Amniotic stem cell (primary cell): ENCODE measurements around the gene PLCB2.

ENCODE experiments used
- DNase-seq: peaks from one replicate; lab custom pipeline; 2025; lab: John Stamatoyannopoulos, UW

Gene PLCB2

GRCh38 chr15:40303576-40303975 lies 4.2 kb downstream of the PLCB2 start:
- no peak for DNase-seq

- DNase-seq: no peak
These were observed 4.8 kb downstream of the PLCB2 start for GRCh38 chr15:40302981-40303380.

- DNase-seq: no peak
These were observed 5.3 kb downstream of the PLCB2 start for GRCh38 chr15:40302288-40302886.

GRCh38 chr15:40301467-40302179 lies 6.1 kb downstream of the PLCB2 start:
- no peak for DNase-seq

- DNase-seq: no peak
These were observed 7.0 kb downstream of the PLCB2 start for GRCh38 chr15:40300771-40301170.

- DNase-seq: no peak
These were observed 7.4 kb downstream of the PLCB2 start for GRCh38 chr15:40300367-40300766.

- no peak for DNase-seq
These were observed 9.4 kb downstream of the PLCB2 start for GRCh38 chr15:40298216-40298935.

- no peak for DNase-seq
These were observed 10.4 kb downstream of the PLCB2 start for GRCh38 chr15:40297356-40297755.

- no peak for DNase-seq
These were observed 11.0 kb downstream of the PLCB2 start for GRCh38 chr15:40296561-40297230.

GRCh38 chr15:40295877-40296560 lies 11.7 kb downstream of the PLCB2 start:
- no peak for DNase-seq

GRCh38 chr15:40295297-40295696 lies 12.4 kb downstream of the PLCB2 start:
- DNase-seq: no peak

GRCh38 chr15:40293905-40294895 lies 13.5 kb downstream of the PLCB2 start:
- DNase-seq: no peak

GRCh38 chr15:40293006-40293405 lies 14.7 kb downstream of the PLCB2 start:
- DNase-seq: no peak

- DNase-seq: no peak
These were observed 15.5 kb downstream of the PLCB2 start for GRCh38 chr15:40292246-40292645.

GRCh38 chr15:40290918-40291574 lies 16.7 kb downstream of the PLCB2 start:
- no peak for DNase-seq

GRCh38 chr15:40290545-40290917 lies 17.2 kb downstream of the PLCB2 start:
- no peak for DNase-seq

- no peak for DNase-seq
These were observed 18.5 kb downstream of the PLCB2 start for GRCh38 chr15:40289140-40289775.

- no peak for DNase-seq
These were observed 19.8 kb downstream of the PLCB2 start for GRCh38 chr15:40287968-40288367.

GRCh38 chr15:40287505-40287904 lies 20.2 kb downstream of the PLCB2 start:
- no peak for DNase-seq

- DNase-seq: no peak
These were observed 20.9 kb downstream of the PLCB2 start for GRCh38 chr15:40286794-40287193.
